Measurements from ENCODE around the gene RGL1. TPM values are rescaled to one million over a fixed set of nuclear protein-coding genes. Genes with fewer than 3 reads are reported as not detected.
"Not testable (repeated sequence)": the region's sequence is repeated elsewhere in the genome, so short reads cannot be mapped to it uniquely, and the experiment has no call there.

The RGL1 gene
- total and polyA plus RNA-seq, 7 donors: 8.3 to 42.1 (median 23.8) TPM

DNA sequence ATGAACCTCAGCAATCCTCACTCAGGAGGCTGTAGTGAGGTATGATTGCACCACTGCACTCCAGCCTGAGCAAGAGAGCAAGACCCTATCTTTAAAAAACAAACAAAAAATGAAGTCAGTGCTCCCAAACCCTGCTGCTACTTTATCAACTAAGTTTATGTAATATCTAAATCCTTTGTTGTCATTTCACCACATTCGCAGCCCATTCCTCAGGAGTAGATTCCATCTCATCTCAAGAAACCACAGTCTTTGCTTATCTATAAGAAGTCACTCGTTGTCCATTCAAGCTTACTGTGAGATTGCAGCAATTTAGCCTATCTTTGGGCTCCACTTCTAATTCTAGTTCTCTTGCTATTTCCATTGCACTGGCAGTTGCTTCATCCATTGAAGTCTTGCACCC is 44.3 kb upstream of the RGL1 start:
- Histone ChIP-seq H3K9me3 (no peaks in the 10 kb centered on the region), H3K36me3 (no peaks in the 10 kb centered on the region), H3K4me1 (peaks cover 0 to 8% (median 2%) of the 10 kb centered on the region in 4 donors), H3K27me3 (no peaks in the 10 kb centered on the region), H3K4me3 (no peak overlapping the region), H3K27ac (no peak overlapping the region)
- TF ChIP-seq EP300 (IDR thresholded peaks at IDR 0.05): no peak
- TF ChIP-seq, protein P1, sequence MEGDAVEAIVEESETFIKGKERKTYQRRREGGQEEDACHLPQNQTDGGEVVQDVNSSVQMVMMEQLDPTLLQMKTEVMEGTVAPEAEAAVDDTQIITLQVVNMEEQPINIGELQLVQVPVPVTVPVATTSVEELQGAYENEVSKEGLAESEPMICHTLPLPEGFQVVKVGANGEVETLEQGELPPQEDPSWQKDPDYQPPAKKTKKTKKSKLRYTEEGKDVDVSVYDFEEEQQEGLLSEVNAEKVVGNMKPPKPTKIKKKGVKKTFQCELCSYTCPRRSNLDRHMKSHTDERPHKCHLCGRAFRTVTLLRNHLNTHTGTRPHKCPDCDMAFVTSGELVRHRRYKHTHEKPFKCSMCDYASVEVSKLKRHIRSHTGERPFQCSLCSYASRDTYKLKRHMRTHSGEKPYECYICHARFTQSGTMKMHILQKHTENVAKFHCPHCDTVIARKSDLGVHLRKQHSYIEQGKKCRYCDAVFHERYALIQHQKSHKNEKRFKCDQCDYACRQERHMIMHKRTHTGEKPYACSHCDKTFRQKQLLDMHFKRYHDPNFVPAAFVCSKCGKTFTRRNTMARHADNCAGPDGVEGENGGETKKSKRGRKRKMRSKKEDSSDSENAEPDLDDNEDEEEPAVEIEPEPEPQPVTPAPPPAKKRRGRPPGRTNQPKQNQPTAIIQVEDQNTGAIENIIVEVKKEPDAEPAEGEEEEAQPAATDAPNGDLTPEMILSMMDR (IDR thresholded peaks at IDR 0.05): no peak
- no peak for TF ChIP-seq POLR2AphosphoS5 (IDR thresholded peaks at IDR 0.05)
- no peak for TF ChIP-seq POLR2A (IDR thresholded peaks at IDR 0.05)
- no peak for DNase-seq
- 67 to 76% methylated on average over 2 of the region's 2 CpGs for WGBS, 2 donors
- intact Hi-C loops (cut with DNase I): no loop called here

DNA sequence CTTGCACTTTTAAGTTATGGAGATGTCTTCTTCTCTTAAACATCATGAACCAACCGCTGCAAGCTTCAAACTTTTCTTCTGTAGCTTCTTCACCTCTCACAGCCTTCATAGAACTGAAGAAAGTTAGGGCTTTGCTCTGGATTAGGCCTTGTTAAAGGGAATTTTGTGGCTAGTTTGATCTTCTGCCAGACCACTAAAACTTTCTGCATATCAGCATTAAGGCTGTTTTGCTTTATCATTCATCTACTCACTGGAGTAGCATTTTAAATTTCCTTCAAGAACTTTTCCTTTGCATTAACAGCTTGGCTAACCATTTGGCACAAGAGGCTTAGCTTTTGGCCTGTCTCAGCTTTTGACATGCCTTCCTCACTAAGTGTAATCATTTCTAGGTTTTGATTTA is 43.0 kb upstream of the RGL1 start:
- Histone ChIP-seq H3K4me3 (no peak overlapping the region), H3K27me3 (no peaks in the 10 kb centered on the region), H3K4me1 (peaks cover 0 to 7% (median 2%) of the 10 kb centered on the region in 4 donors), H3K9me3 (no peaks in the 10 kb centered on the region), H3K27ac (no peak overlapping the region), H3K36me3 (no peaks in the 10 kb centered on the region)
- WGBS, 2 donors: 92 to 93% methylated on average over 1 of the region's 1 CpG
- no peak for TF ChIP-seq POLR2A (IDR thresholded peaks at IDR 0.05)
- no peak for TF ChIP-seq EP300 (IDR thresholded peaks at IDR 0.05)
- no peak for TF ChIP-seq POLR2AphosphoS5 (IDR thresholded peaks at IDR 0.05)
- TF ChIP-seq, protein P1 (IDR thresholded peaks at IDR 0.05): no peak
- DNase-seq: no peak
- intact Hi-C loops (cut with DNase I): no loop called here

DNA sequence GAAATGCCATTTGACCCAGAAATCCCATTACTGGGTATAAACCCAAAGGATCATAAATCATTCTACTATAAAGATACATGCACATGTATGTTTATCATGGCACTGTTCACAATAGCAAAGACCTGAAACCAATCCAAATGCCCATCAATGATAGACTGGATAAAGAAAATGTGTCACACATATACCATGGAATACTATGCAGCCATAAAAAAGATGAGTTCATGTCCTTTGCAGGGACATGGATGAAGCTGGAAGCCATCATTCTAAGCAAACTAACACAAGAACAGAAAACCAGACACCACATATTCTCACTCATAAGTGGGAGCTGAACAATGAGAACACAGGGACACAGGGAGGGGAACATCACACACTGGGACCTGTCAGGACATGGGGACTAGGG is 42.1 kb upstream of the RGL1 start:
- DNase-seq; H3K9me3 ChIP-seq; H3K27ac ChIP-seq; H3K27me3 ChIP-seq; H3K36me3 ChIP-seq; intact Hi-C loops (cut with DNase I); H3K4me1 ChIP-seq; H3K4me3 ChIP-seq: not testable (repeated sequence)

DNA sequence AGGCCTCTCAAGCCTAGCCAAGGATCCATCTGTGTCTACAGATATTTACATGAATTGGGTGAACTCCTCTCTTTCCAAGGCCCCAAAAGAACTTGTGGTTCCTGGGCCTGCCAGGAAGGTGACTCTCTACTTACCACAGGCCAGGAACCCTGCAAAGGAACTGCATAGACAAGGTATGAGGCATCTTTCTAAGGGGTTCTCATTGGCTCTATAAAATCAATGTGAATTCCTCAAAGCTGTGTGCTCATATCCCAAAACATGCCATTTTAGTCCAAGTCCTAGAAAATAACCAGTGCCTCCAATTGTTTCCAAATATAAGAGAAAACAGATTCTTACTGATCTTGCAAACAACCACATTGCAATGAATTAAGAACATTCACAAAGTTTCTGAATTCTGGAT is 39.9 kb upstream of the RGL1 start:
- no peaks in the 10 kb centered on the region for H3K27me3 ChIP-seq
- peaks cover 0 to under 1% (median 0%) of the 10 kb centered on the region in 4 donors for H3K9me3 ChIP-seq
- no peak for DNase-seq
- TF ChIP-seq EP300 (IDR thresholded peaks at IDR 0.05) (no peak), POLR2A (IDR thresholded peaks at IDR 0.05) (no peak), POLR2AphosphoS5 (IDR thresholded peaks at IDR 0.05) (no peak)
- TF ChIP-seq, protein P1 (IDR thresholded peaks at IDR 0.05): no peak
- intact Hi-C loops (cut with DNase I): no loop called here
- H3K4me1 ChIP-seq: no peaks in the 10 kb centered on the region
- H3K36me3 ChIP-seq: no peaks in the 10 kb centered on the region
- no peak overlapping the region for H3K27ac ChIP-seq
- no peak overlapping the region for H3K4me3 ChIP-seq

DNA sequence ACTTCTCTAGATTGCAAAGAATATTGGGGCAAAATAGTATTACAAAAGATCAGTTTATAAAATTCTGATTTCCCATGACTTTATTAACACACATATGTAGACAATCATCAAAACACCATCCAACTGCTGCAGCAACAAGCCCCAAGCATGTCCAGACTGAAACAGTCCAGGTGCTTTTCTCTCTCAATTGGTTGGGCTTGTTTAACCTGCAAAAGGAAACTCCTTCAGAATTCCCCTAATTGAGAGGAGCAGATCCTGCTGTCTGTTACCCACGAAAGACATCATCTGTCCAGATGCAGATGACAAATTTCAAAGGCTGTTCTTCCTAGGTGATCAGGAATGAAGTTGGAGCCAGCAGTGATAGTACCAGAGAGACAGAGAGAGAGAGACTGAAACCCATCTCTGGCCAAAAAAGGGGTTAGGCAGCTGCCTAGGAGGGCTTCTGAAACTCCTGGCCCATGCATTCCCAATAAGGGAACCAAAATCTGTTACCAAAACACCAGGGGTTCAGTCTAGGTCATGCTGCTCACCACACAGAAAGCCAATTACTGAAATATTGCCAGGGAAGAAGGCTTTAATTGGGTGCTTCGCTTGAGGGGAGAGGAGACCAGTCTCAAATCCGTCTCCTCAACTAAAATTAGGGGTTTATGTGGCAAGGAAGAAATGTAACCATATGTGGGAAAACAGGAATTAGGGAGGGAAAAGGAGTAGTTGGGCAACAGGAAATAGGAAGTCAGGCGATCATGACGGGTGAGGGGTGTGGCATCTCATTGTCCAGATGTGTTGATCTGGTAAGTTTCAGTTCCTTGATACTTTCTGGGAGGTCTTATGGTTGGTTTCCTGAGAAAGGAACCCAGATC is 34.7 kb upstream of the RGL1 start:
- Histone ChIP-seq H3K36me3 (no peaks in the 10 kb centered on the region), H3K9me3 (peaks cover 0 to 5% (median 1%) of the 10 kb centered on the region in 4 donors), H3K4me3 (no peak overlapping the region), H3K4me1 (no peaks in the 10 kb centered on the region), H3K27ac (no peak overlapping the region), H3K27me3 (no peaks in the 10 kb centered on the region)
- TF ChIP-seq POLR2AphosphoS5 (IDR thresholded peaks at IDR 0.05) (no peak), EP300 (IDR thresholded peaks at IDR 0.05) (no peak), POLR2A (IDR thresholded peaks at IDR 0.05) (no peak)
- TF ChIP-seq, protein P1 (IDR thresholded peaks at IDR 0.05): no peak
- intact Hi-C loops (cut with DNase I): no loop called here
- 69 to 76% methylated on average over 5 of the region's 5 CpGs for WGBS, 2 donors
- DNase-seq: no peak

Measured in sigmoid colon (tissue), 7 donors.